Measurements from ENCODE around the gene DCLK1. TPM values are rescaled to one million over a fixed set of nuclear protein-coding genes. Genes with fewer than 3 reads are reported as not detected.

Gene DCLK1
- total RNA-seq, 2 donors from 2014 or later = 18.2 to 30.1 TPM

DNA sequence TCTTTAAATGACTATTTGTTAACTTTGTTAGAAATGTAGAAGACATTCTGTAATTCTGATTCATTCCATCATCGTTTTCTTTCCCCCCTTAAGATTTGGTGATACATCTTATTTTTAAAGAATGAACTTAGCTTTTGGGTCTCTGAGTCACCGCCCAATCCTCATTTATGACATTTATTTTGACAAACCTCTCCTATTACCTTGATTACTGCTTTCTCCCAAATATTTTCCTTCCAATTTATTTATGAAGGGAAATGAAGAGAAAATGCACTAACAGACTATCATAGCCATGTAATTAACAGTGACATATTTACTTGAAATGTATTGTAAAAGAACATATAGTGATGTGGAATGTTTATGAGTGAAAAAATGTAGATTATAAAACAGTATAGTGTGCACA is 241.6 kb downstream of the DCLK1 start:
- DNase-seq (no peak), ATAC-seq (no peak)
- intact Hi-C loops (cut with DNase I) = no loop called here

GRCh38 chr13:35888981-35889380 is 242.2 kb downstream of the DCLK1 start:
- intact Hi-C loops (cut with DNase I) = no loop called here

GRCh38 chr13:35888457-35888883 is 242.7 kb downstream of the DCLK1 start:
- DNase-seq = no peak
- no peak for ATAC-seq
- intact Hi-C loops (cut with DNase I) = no loop called here

More at GRCh38 chr13:35888981-35889380, 242.2 kb downstream of the DCLK1 start:
- ATAC-seq = no peak
- no peak for DNase-seq

GRCh38 chr13:35887115-35887666 is 244.0 kb downstream of the DCLK1 start:
- DNase-seq (no peak), ATAC-seq (peak in 1 of 2 donors; percentile 38)
- intact Hi-C loops (cut with DNase I) = no loop called here

DNA sequence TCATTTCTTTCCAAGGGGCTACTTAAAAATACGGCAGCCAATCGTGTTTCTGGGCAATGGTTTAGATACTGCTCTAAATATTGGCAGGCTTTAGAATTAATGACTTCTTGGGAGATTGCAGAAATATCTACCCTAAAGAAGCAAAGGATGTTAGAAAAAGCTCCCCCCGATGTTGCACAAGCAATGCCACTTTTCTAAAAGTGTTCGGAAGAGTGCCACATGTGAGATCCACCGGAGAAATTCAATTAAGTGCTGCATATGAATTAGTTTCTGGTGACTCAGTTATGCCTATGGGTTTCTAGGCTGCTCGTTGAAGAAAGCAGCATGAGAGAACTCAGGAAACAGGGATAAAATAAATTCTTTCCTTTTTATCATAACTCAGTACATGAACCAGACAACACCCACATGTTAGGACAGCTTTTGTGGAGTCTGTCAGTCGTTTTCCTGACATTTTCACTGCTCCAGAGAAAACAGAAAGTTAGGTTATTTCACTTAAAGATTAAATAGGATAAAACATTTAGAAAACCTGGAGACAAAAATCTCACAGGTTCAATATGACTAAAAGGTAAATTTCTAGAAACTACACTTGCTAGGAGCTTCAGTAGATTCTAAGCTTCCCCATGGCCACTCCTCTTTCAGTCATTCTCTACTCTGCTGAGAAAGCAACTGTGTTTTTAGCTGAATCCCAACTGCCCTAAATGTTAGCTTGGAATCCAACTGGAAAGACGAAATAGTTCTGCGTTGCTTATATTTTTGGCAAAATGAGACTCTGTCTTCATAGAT is 244.7 kb downstream of the DCLK1 start:
- ATAC-seq (peak in 1 of 2 donors; percentile 30), DNase-seq (no peak)
- intact Hi-C loops (cut with DNase I) = no loop called here

- DNase-seq = no peak
- no peak for ATAC-seq
- intact Hi-C loops (cut with DNase I) = no loop called here
Observed at GRCh38 chr13:35884211-35884760, 246.9 kb downstream of the DCLK1 start.

- DNase-seq (no peak), ATAC-seq (no peak)
- intact Hi-C loops (cut with DNase I) = no loop called here
Observed at GRCh38 chr13:35882722-35883497, 248.3 kb downstream of the DCLK1 start.

- intact Hi-C loops (cut with DNase I) = no loop called here
- ATAC-seq (peak in 1 of 2 donors; percentile 48), DNase-seq (no peak)
Observed at GRCh38 chr13:35881360-35881759, 249.8 kb downstream of the DCLK1 start.

DNA sequence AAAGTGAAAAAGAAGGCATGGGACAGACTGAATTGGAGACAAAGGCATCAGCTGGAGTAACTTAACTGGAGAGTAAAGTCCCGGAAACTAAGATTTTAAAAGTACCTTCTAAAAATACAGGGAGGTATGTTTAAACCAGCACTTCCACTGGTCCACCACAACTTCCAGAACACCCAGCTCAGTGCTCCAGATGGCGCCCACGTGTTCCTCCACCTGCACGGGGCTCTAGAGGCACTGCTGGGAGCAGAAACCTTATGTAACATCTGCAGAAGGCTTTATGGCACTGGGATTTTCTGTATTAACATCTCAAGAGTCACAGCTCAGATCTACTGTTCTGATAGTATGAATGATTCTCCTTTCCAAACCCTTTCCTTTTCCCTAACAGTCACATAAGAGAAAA is 252.1 kb downstream of the DCLK1 start:
- no peak for DNase-seq
- ATAC-seq = no peak
- intact Hi-C loops (cut with DNase I) = loop anchor here in 1 of 2 donors (5.0 kb wide), 1 partner anchor 73 kb away; no protein-coding TSS in a partner anchor

DNA sequence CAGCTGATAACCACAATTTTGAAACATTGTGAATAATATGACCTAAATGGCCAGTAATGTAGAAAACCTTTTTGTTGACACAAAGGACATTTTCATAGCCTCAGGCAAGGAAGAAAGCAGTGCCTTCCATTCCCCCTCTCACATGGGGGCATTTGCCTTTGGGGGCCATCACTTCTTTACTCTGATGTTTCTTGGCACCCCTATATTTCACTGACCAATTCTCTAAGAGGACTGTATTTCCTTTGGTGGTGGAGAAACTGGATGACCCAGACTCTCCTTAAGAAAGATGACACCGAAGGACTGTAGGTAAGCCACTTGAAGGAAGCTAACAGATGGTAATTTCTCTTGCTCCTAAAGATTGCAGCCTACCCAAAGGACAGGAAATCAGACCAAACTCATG is 254.6 kb downstream of the DCLK1 start:
- intact Hi-C loops (cut with DNase I) = loop anchor here in 1 of 2 donors (5.0 kb wide), 1 partner anchor 76 kb away; no protein-coding TSS in a partner anchor
- ATAC-seq = no peak
- no peak for DNase-seq

- DNase-seq = peak; percentile 30
- peak; percentile 79 to 84 for ATAC-seq
- intact Hi-C loops (cut with DNase I) = loop anchor here in 1 of 2 donors (5.0 kb wide), 1 partner anchor 78 kb away; no protein-coding TSS in a partner anchor
Observed at GRCh38 chr13:35874704-35875103, 256.5 kb downstream of the DCLK1 start.

DNA sequence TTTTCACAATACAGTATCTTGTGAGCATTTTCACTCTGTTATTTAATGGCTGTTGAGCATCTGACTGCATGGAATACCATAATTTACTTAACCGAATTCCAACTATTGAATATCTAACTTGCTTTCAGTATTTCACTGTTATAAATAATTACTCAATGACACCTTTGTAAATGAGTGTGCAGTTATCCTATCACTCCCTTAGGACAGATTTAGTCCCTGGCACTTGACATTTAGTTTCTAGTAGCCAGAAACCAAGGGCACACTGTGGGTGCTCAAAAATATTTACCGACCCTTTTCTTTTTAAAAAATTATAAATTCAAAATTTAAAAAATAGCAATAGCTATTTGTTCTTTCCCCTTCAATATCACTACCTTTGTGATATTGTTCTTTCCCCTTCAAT is 258.8 kb downstream of the DCLK1 start:
- no peak for DNase-seq
- ATAC-seq = peak in 1 of 2 donors; percentile 41
- intact Hi-C loops (cut with DNase I) = no loop called here

DNA sequence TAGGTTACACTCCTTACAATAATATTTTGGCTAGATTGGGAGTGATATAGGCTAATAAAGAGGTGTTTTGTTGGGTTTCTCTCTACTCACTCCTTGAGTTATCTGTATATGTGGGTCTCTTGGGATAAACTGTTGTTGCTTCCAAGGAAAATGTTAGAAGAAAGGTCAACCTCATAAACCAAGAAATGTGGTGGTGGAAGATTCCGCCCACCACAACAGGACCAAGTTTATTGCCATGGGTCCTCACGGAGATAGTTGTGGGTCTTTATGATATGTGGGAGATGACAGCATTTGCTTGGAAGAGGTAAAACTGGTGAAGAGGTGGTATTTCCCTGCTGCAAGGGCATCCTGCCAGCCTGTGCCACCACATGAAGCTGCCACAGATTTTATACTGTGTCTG is 259.6 kb downstream of the DCLK1 start:
- no peak for DNase-seq
- intact Hi-C loops (cut with DNase I) = no loop called here
- no peak for ATAC-seq

- intact Hi-C loops (cut with DNase I) = no loop called here
- peak; percentile 59 to 65 for ATAC-seq
- peak; percentile 43 for DNase-seq
Observed at GRCh38 chr13:35866801-35867200, 264.4 kb downstream of the DCLK1 start.

DNA sequence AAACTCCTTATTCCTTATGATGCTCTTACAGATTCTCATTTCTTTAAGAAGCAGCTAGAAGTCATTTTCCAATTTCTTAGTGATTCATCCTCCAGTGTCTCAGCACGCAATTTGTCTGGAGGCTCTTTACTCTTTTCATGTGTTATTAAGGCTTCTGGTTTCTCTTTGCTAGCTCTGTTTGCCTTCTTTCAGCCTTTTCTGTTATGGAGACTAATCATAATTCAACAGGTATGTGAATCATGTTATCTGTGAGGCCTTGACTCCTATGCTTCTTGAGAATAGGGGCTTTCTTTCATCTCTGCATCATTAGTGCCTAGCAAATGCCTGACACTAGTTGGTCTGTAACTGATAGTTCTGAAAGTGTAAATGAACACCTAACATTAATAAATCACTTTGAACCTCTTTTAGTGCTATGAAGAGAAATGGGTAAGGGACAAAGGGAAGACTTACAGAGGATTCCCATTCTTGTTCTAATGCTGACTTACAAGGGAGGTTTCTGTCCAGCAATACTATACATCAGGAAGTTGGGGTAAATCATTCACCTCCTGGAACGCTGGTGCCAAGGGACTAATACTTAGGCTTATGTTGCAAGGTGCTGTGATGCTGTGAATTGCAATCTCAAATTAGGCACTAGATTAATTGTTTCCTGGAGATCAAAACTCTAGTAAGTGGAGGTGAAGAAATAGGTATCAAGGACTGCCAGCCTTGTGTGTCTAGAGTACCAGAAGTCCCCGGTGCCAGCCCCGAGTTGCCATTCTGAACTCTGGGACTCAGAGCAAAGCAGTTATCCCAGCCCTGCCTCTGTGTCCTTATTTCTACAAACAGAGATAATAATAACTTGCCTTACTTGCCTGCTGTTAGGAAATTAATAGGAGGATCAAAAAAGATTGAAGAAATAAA is 265.6 kb downstream of the DCLK1 start:
- ATAC-seq (no peak), DNase-seq (no peak)
- intact Hi-C loops (cut with DNase I) = no loop called here

- no peak for DNase-seq
- intact Hi-C loops (cut with DNase I) = no loop called here
- ATAC-seq = no peak
Observed at GRCh38 chr13:35860661-35861060, 270.5 kb downstream of the DCLK1 start.

- intact Hi-C loops (cut with DNase I) = no loop called here
- DNase-seq (no peak), ATAC-seq (no peak)
Observed at GRCh38 chr13:35859981-35860380, 271.2 kb downstream of the DCLK1 start.

- no peak for DNase-seq
- intact Hi-C loops (cut with DNase I) = no loop called here
- ATAC-seq = peak; percentile 47 to 62
Observed at GRCh38 chr13:35858665-35859064, 272.5 kb downstream of the DCLK1 start.

DNA sequence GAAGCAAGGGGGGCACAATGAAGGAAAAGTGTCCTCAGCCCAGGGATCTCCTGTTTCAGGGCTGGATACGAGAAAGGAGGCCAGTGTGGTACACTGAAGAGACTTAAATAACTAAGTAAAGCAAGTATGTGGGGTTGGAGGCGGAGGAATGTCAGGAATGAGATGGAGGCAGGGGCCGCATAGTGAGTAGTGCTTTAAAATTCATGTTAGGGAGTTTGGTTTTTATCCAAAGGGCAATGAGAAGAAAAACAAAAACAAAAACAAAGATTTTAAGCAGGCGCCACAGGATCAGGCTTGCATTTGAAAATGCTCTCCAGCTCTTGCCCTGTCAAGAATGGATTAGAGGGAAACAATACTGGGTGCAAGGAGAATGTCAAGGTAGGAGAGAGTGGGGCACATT is 273.4 kb downstream of the DCLK1 start:
- intact Hi-C loops (cut with DNase I) = no loop called here

More for the DNA sequence above, 273.4 kb downstream of the DCLK1 start:
- DNase-seq (no peak), ATAC-seq (no peak)

All from left cardiac atrium (tissue), 4 donors.